Panc1 (cell line): ENCODE measurements around the gene TREM2. TPM values are rescaled to one million over a fixed set of nuclear protein-coding genes. Genes with fewer than 3 reads are reported as not detected.
A peak's percentile ranks its signal among the peaks of the same experiment; 100 is the strongest.

Source experiments
- ATAC-seq: fragments of 200-7000 bp; cut with Tn5 transposase; 2 replicates; pipeline ENCODE4 v1.9.1; 2020; ENCODE audit warnings: mild to moderate bottlenecking, moderate library complexity
- BruUV-seq: library from RNA; stranded (reverse); fragments of 400-500 nt; replicated peaks from 2 replicates; lab custom pipeline; 2021; lab: Mats Ljungman, UMichigan
- CTCF ChIA-PET: fragments of 300-600 bp; sonication (Branson Sonifier 250); formaldehyde crosslinking; loops from one replicate; lab custom pipeline; 2022; ENCODE audit warnings: antibody characterized with exemption; lab: Charles Lee
- POLR2A ChIA-PET: fragments of 300-600 bp; sonication (Branson Sonifier 250); formaldehyde crosslinking; loops from one replicate; lab custom pipeline; 2022; ENCODE audit warnings: antibody characterized with exemption; lab: Charles Lee
- DNase-seq: peaks from one replicate; pipeline ENCODE4 v3.0.0-alpha.2; 2010; ENCODE audit warnings: low read depth, low spot score
- H3K27ac ChIP-seq: 2 replicates; pipeline ENCODE4 v1.5.1; 2011; ENCODE audit warnings: mild to moderate bottlenecking, low read length, inconsistent platforms
- H3K27me3 ChIP-seq: fragments of 200-500 bp; sonication (Bioruptor generic); 2 replicates; pipeline ENCODE4 v1.6.0; 2014; ENCODE audit warnings: low read length, inconsistent platforms; ENCODE audit not compliant: control insufficient read depth, insufficient read depth
- H3K36me3 ChIP-seq: fragments of 200-500 bp; sonication (Bioruptor generic); 2 replicates; pipeline ENCODE4 v1.5.1; 2014; ENCODE audit warnings: inconsistent platforms, mild to moderate bottlenecking, low read length, moderate library complexity; ENCODE audit not compliant: control insufficient read depth, insufficient read depth
- H3K4me1 ChIP-seq: 2 replicates; pipeline ENCODE4 v1.5.1; 2011; ENCODE audit warnings: inconsistent platforms, mild to moderate bottlenecking, low read length, moderate library complexity; ENCODE audit not compliant: control insufficient read depth, insufficient read depth
- H3K4me3 ChIP-seq, 2 experiments: 2 replicates each; pipeline ENCODE4 v1.5.1; 2011 to 2012; ENCODE audit warnings: low read depth in 2 of 2, low read length in 2 of 2, mild to moderate bottlenecking in 2 of 2, inconsistent platforms in 1 of 2, moderate library complexity in 1 of 2
- H3K9me3 ChIP-seq: fragments of 200-500 bp; sonication (Bioruptor generic); 2 replicates; pipeline ENCODE4 v1.5.1; 2014; ENCODE audit warnings: low read depth, mild to moderate bottlenecking, inconsistent platforms, low read length, moderate library complexity; ENCODE audit not compliant: control insufficient read depth, insufficient read depth
- POLR2AphosphoS5 ChIP-seq: IDR thresholded peaks from 2 replicates; pipeline ENCODE4 v1.6.1; 2012; ENCODE audit warnings: mild to moderate bottlenecking, low read depth, low read length, moderate library complexity
- SIN3A ChIP-seq: IDR thresholded peaks from 2 replicates; pipeline ENCODE4 v1.6.1; 2012; ENCODE audit warnings: low read depth, mild to moderate bottlenecking, low read length, moderate library complexity, borderline replicate concordance; ENCODE audit not compliant: insufficient read depth
- TCF7L2 ChIP-seq: IDR thresholded peaks from 2 replicates; pipeline ENCODE4 v1.6.1; 2011; ENCODE audit warnings: mild to moderate bottlenecking, low read depth, low read length, inconsistent platforms
- in situ Hi-C: cut with HindIII; loops from 2 replicates; pipeline ENCODE4 v1.10.0; 2016; ENCODE audit warnings: low sequenced_read_pairs, low pct_unique_long_range_greater_than_20kb
- intact Hi-C: fragments of 100-400 bp; cut with micrococcal nuclease; formaldehyde crosslinking; loops from one replicate; pipeline ENCODE4 v1.10.0; 2022; ENCODE audit not compliant: unreplicated experiment
- total RNA-seq: library from RNA; stranded (reverse); gene quantifications from one replicate; pipeline ENCODE4 v1.2.1, GENCODE V29; 2021; ENCODE audit not compliant: unreplicated experiment
- TF ChIP-seq, protein P1 (sequence below): fragments of 450-650 bp; IDR thresholded peaks from 2 replicates; pipeline ENCODE4 v1.5.1; 2017; ENCODE audit warnings: mild to moderate bottlenecking
- TF ChIP-seq, protein P2 (sequence below), 2 experiments: IDR thresholded peaks; 2 replicates each; pipeline ENCODE4 v1.6.1; 2011 to 2012; ENCODE audit warnings: low read depth in 2 of 2, control low read depth in 1 of 2, low read length in 1 of 2, mild to moderate bottlenecking in 1 of 2, moderate library complexity in 1 of 2; ENCODE audit not compliant: insufficient read depth in 1 of 2

Gene TREM2
- total RNA-seq, 1 experiment from 2014 or later: not detected

DNA sequence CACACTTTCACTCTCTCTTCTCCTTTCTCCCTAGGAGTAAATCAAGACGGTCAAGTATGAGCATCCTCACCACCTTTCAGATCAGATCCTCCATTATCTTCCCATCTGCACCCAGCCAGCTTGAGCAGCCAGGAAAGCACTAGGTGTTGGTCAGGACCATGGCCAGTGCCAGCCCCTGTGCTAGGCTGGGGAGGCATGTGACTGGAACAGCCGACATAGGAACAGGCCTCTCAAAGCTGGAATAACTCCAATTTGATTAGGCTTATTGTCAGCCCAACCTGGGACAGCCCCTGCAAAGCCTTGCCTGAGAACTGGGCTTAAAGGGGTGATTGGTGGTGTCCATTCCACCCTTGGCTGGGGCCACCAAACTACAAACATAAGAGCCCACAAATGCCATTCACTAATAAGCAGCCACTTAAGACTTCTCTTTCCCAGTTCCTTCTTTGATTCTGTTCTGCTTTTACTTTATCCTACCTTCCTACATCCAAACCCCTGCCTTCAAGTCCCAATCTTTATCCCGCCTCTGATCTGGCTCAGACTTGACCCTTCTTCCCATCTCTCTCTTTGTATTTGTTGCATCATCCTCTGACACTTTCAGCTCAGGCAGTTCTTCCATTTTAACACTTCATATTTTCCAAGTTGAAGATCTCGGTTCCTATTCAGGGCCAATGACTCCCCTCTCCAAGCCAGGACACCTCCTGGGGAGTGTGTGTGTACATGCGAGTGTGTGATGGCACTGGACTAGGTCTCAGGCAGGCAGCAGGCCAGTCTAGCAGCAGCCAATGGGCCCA is 4.5 kb upstream of the TREM2 start:
- intact Hi-C loops: loop anchor here (10.0 kb wide), 1 partner anchor 63 kb away; no protein-coding TSS in a partner anchor
- ChIA-PET CTCF (no interaction called here), POLR2A (no interaction called here)
- in situ Hi-C loops: no loop called here
- TF ChIP-seq, protein P1, sequence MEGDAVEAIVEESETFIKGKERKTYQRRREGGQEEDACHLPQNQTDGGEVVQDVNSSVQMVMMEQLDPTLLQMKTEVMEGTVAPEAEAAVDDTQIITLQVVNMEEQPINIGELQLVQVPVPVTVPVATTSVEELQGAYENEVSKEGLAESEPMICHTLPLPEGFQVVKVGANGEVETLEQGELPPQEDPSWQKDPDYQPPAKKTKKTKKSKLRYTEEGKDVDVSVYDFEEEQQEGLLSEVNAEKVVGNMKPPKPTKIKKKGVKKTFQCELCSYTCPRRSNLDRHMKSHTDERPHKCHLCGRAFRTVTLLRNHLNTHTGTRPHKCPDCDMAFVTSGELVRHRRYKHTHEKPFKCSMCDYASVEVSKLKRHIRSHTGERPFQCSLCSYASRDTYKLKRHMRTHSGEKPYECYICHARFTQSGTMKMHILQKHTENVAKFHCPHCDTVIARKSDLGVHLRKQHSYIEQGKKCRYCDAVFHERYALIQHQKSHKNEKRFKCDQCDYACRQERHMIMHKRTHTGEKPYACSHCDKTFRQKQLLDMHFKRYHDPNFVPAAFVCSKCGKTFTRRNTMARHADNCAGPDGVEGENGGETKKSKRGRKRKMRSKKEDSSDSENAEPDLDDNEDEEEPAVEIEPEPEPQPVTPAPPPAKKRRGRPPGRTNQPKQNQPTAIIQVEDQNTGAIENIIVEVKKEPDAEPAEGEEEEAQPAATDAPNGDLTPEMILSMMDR: no peak
- TF ChIP-seq POLR2AphosphoS5 (no peak), TCF7L2 (no peak)
- TF ChIP-seq, protein P2, sequence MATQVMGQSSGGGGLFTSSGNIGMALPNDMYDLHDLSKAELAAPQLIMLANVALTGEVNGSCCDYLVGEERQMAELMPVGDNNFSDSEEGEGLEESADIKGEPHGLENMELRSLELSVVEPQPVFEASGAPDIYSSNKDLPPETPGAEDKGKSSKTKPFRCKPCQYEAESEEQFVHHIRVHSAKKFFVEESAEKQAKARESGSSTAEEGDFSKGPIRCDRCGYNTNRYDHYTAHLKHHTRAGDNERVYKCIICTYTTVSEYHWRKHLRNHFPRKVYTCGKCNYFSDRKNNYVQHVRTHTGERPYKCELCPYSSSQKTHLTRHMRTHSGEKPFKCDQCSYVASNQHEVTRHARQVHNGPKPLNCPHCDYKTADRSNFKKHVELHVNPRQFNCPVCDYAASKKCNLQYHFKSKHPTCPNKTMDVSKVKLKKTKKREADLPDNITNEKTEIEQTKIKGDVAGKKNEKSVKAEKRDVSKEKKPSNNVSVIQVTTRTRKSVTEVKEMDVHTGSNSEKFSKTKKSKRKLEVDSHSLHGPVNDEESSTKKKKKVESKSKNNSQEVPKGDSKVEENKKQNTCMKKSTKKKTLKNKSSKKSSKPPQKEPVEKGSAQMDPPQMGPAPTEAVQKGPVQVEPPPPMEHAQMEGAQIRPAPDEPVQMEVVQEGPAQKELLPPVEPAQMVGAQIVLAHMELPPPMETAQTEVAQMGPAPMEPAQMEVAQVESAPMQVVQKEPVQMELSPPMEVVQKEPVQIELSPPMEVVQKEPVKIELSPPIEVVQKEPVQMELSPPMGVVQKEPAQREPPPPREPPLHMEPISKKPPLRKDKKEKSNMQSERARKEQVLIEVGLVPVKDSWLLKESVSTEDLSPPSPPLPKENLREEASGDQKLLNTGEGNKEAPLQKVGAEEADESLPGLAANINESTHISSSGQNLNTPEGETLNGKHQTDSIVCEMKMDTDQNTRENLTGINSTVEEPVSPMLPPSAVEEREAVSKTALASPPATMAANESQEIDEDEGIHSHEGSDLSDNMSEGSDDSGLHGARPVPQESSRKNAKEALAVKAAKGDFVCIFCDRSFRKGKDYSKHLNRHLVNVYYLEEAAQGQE (IDR thresholded peaks at IDR 0.05; ENCODE audit: insufficient read depth in 1 of 2, low read depth in 2 of 2, low read length in 1 of 2): peak; percentile 85 to 90
- H3K4me1 ChIP-seq: no peaks in the 10 kb centered on the region
- ATAC-seq (no peak), DNase-seq (no peak)
- H3K9me3 ChIP-seq: no peaks in the 10 kb centered on the region
- H3K4me3 ChIP-seq: no peak overlapping the region
- H3K27me3 ChIP-seq: peaks cover 7% of the 10 kb centered on the region; the same call in 1 of the 2 replicates
- no peaks in the 10 kb centered on the region for H3K36me3 ChIP-seq
- H3K27ac ChIP-seq: no peak overlapping the region
- BruUV-seq: no TSS peak

DNA sequence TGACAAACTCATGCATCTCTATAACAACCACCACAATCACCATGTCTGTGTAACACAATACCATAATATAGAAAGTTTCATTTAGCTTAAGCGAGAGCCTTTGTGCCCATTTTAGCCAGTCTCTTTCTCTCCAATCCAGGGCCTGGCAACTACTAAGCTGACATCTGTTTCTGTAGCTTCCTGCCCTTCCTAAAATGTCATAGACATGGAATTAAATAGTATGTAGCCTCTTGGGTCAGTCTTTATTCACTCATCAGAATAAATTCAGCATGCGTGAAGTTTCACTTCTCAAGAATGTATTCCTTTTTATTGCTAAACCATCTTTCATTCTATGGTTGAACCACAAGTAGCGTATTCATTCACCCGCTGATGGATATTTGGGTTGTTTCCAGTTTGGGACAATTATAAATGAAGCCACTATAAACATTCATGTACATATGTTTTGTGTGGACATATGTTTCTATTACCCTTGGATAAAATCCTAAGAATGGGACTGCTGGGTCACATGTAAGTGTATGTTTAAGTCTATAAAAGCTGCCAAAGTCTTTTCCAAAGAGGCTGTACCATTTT is 1.7 kb upstream of the TREM2 start:
- no peak overlapping the region for H3K27ac ChIP-seq
- no peaks in the 10 kb centered on the region for H3K4me1 ChIP-seq
- ATAC-seq (no peak), DNase-seq (no peak)
- no peaks in the 10 kb centered on the region for H3K9me3 ChIP-seq
- BruUV-seq: no TSS peak
- in situ Hi-C loops: no loop called here
- CTCF ChIA-PET: no interaction called here
- H3K27me3 ChIP-seq: peaks cover 7% of the 10 kb centered on the region; the same call in 1 of the 2 replicates
- TF ChIP-seq TCF7L2 (no peak), SIN3A (no peak), POLR2AphosphoS5 (no peak)
- TF ChIP-seq, protein P2 (IDR thresholded peaks at IDR 0.05; ENCODE audit: insufficient read depth in 1 of 2, low read depth in 2 of 2, low read length in 1 of 2): no peak
- TF ChIP-seq, protein P1: no peak
- intact Hi-C loops: loop anchor here (10.0 kb wide), 1 partner anchor 60 kb away; no protein-coding TSS in a partner anchor
- H3K36me3 ChIP-seq: no peaks in the 10 kb centered on the region
- no peak overlapping the region for H3K4me3 ChIP-seq
- POLR2A ChIA-PET: no interaction called here
